Right lobe of liver (tissue), 6 donors: Measurements from ENCODE around the gene SCN8A. TPM values are rescaled to one million over a fixed set of nuclear protein-coding genes. Genes with fewer than 3 reads are reported as not detected.

Experiments
- ATAC-seq, 4 donors: fragments of 200-7000 bp; cut with Tn5 transposase; one replicate each; pipeline ENCODE4 v1.9.1; 2020; ENCODE audit warnings: mild to moderate bottlenecking in 4 of 4, moderate library complexity in 4 of 4
- DNase-seq, 3 donors: peaks; one replicate each; pipeline ENCODE4 v3.0.0-alpha.2; 2020
- H3K27ac ChIP-seq, 3 donors: fragments of 200-600 bp; one replicate each; pipeline ENCODE4 v1.8.0; 2022
- H3K27me3 ChIP-seq, 2 donors: fragments of 200-600 bp; one replicate each; pipeline ENCODE4 v1.8.0; 2022
- H3K36me3 ChIP-seq, 4 donors: fragments of 200-600 bp; sonication (generic) in 1 of 4; one replicate each; pipeline versions ENCODE4 v1.5.1 to v1.8.0; 2017 to 2022; ENCODE audit warnings: control low read depth in 1 of 4
- H3K4me1 ChIP-seq, 4 donors: fragments of 200-600 bp; sonication (generic) in 1 of 4; one replicate each; pipeline versions ENCODE4 v1.5.1 to v1.8.0; 2017 to 2022; ENCODE audit warnings: control low read depth in 1 of 4
- H3K4me3 ChIP-seq, 3 donors: fragments of 200-600 bp; one replicate each; pipeline ENCODE4 v1.8.0; 2022
- H3K9me3 ChIP-seq, 4 donors: fragments of 200-600 bp; sonication (generic) in 1 of 4; one replicate each; pipeline versions ENCODE4 v1.5.1 to v1.8.0; 2017 to 2022; ENCODE audit warnings: control low read depth in 1 of 4
- POLR2A ChIP-seq: fragments of 450-650 bp; IDR thresholded peaks from one replicate; pipeline ENCODE4 v1.6.1; 2017; ENCODE audit warnings: antibody characterized with exemption, mild to moderate bottlenecking
- WGBS: methylation state at CpG from one replicate; pipeline ENCODE4 v1.1.6; 2018; ENCODE audit warnings: low coverage, low lambda C conversion rate; ENCODE audit not compliant: insufficient coverage; ENCODE audit errors: missing lambda C conversion rate; 5-methylcytosine and 5-hydroxymethylcytosine counted together
- intact Hi-C, 2 donors: fragments of 100-400 bp; cut with DNase I; formaldehyde crosslinking; loops; one replicate each; pipeline versions ENCODE4 v1.11.2 to v1.14.1; 2022
- total RNA-seq, 6 experiments: library from RNA; depleted of rRNA in 2 of 6; stranded (reverse); fragments of >200 nt in 2 of 6; fragmentation: NEBNext Ultra II Directional in 3 of 6; extraction: Animal tissue kit (Norgen Biotek cat#: 25700) in 3 of 6; gene quantifications; one replicate each; pipeline versions ENCODE4 v1.1.0 to v1.2.4, GENCODE V29; 2016 to 2023
- TF ChIP-seq, protein P1 (sequence below), 4 donors: fragments of 200-600 bp in 3 of 4; fragments of 450-650 bp in 1 of 4; IDR thresholded peaks; one replicate each; pipeline versions ENCODE4 v1.5.1 to v1.8.0; 2016 to 2022; ENCODE audit warnings: antibody characterized with exemption in 4 of 4, mild to moderate bottlenecking in 2 of 4
- donor health status: DM: no; HTN: yes; CAD: no.
- donor health status: DM: no; HTN: no; CAD: no.
- donor health status: DM: no; HTN: no; CAD: no.
- donor health status: DM: no; HTN: yes; CAD: no.
- donor health status: DM: no; HTN: yes; CAD: no.

SCN8A gene
- total RNA-seq, 6 experiments from 2014 or later: 1.7 to 5.6 (median 3.7) TPM

DNA sequence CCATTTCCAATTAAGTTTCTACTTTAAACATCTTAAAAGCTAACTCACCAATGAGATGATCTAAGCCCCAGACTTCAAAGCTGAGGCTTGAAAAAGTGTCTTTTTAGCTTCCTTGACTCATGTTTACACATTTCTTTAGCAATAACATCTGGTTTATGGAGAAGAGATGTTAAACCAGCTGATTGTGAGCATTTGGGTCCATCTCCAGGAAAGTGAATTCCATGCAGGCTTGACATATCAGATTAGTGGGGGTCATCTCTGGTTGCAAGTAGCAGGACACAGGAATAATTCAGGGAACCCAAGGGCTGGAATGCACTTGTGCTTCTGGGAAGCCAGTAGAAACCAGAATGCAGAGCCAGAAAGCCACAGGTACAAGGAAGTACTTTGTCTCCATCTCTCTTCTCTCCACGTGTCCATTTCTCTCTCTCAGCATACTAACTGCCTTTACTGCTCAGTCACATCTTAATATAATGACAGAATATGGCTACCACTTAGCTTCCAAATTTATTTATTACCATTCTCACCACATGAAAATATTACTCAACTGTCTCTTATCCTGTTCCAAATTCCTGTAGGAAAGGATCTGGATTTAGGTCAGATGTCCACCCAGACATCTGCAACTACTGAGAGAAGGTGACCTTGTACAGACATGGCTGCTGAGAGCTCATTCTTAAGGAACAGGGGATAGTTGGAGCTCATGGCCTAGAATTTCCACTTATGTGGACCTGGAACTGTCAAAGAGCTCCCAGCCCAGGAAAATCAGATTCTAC, 104.4 kb downstream of the SCN8A start:
- H3K4me3 ChIP-seq: no peak overlapping the region
- ATAC-seq: no peak
- H3K4me1 ChIP-seq: no peaks in the 10 kb centered on the region
- no peak overlapping the region for H3K27ac ChIP-seq
- H3K36me3 ChIP-seq: no peaks in the 10 kb centered on the region
- H3K27me3 ChIP-seq: no peaks in the 10 kb centered on the region
- intact Hi-C loops: no loop called here
- H3K9me3 ChIP-seq: no peaks in the 10 kb centered on the region
- 80% methylated on average over 1 of the region's 1 CpG for WGBS
- DNase-seq: no peak
- TF ChIP-seq, protein P1, sequence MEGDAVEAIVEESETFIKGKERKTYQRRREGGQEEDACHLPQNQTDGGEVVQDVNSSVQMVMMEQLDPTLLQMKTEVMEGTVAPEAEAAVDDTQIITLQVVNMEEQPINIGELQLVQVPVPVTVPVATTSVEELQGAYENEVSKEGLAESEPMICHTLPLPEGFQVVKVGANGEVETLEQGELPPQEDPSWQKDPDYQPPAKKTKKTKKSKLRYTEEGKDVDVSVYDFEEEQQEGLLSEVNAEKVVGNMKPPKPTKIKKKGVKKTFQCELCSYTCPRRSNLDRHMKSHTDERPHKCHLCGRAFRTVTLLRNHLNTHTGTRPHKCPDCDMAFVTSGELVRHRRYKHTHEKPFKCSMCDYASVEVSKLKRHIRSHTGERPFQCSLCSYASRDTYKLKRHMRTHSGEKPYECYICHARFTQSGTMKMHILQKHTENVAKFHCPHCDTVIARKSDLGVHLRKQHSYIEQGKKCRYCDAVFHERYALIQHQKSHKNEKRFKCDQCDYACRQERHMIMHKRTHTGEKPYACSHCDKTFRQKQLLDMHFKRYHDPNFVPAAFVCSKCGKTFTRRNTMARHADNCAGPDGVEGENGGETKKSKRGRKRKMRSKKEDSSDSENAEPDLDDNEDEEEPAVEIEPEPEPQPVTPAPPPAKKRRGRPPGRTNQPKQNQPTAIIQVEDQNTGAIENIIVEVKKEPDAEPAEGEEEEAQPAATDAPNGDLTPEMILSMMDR (IDR thresholded peaks at IDR 0.05): no peak
- TF ChIP-seq POLR2A: no peak

DNA sequence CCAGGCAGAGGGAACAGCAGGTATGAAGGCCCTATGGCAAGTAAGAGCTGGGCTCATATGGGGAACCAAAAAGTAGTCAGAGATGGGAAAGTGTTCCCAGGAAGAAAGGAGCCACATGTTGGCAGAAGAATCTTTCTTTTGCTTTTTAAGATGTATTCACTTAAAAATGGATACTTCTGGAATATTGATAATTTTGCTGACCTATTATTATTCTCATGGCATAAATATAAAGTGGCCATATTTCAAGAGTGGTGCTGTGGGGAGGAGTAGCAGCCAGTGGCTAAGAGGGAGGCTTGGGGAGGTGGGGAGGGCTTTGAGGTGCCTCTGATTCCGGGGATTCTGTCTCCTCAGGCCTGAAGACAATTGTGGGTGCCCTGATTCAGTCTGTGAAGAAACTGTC, 108.2 kb downstream of the SCN8A start:
- Histone ChIP-seq H3K27ac (no peak overlapping the region), H3K4me3 (no peak overlapping the region), H3K36me3 (no peaks in the 10 kb centered on the region), H3K27me3 (no peaks in the 10 kb centered on the region), H3K4me1 (no peaks in the 10 kb centered on the region), H3K9me3 (no peaks in the 10 kb centered on the region)
- intact Hi-C loops: no loop called here
- TF ChIP-seq, protein P1 (IDR thresholded peaks at IDR 0.05): no peak
- TF ChIP-seq POLR2A: no peak
- DNase-seq (no peak), ATAC-seq (no peak)
- 100% methylated on average over 1 of the region's 1 CpG for WGBS

DNA sequence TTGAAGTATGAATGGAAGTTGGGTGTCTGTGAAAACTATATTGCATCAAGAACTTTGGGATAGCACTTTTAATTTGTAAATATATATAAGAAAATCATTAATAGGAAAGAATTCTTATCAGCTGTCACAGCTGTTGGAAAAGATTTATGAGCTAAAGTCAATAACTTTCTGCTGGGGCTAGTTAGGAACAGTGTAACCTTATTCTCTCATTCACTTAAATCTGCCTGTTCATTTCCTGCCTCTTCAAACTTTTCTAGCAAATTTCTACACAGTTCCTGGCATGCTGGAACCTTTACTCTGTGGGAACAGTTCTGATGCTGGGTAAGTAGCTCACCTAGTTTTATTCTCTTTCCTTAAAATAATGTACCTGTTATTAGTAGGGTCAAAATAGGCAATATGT, 109.9 kb downstream of the SCN8A start:
- intact Hi-C loops: no loop called here
- TF ChIP-seq, protein P1 (IDR thresholded peaks at IDR 0.05): no peak
- TF ChIP-seq POLR2A: no peak
- H3K27me3 ChIP-seq: no peaks in the 10 kb centered on the region
- ATAC-seq (no peak), DNase-seq (no peak)
- no peaks in the 10 kb centered on the region for H3K9me3 ChIP-seq
- H3K36me3 ChIP-seq: peaks cover 0 to 1% (median 0%) of the 10 kb centered on the region in 4 donors
- H3K4me3 ChIP-seq: no peak overlapping the region
- H3K4me1 ChIP-seq: no peaks in the 10 kb centered on the region
- no peak overlapping the region for H3K27ac ChIP-seq

DNA sequence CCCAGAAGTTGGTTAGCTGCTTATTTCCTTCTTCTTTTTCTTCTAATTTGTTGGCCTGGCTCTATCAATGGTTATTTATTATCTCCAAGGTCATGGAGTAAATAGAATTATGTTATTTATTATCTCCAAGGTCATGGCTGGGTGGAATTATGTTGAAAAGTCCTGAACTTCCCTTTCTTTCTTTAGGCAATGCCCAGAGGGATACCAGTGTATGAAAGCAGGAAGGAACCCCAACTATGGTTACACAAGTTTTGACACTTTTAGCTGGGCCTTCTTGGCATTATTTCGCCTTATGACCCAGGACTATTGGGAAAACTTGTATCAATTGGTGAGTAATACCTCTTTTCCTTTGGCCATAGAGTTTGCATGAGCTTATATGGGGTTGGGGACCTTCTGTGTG, 111.6 kb downstream of the SCN8A start:
- Histone ChIP-seq H3K4me3 (no peak overlapping the region), H3K27ac (no peak overlapping the region), H3K9me3 (no peaks in the 10 kb centered on the region), H3K27me3 (no peaks in the 10 kb centered on the region), H3K36me3 (peaks cover 0 to 5% (median 0%) of the 10 kb centered on the region in 4 donors), H3K4me1 (no peaks in the 10 kb centered on the region)
- DNase-seq (no peak), ATAC-seq (no peak)
- TF ChIP-seq, protein P1 (IDR thresholded peaks at IDR 0.05): no peak
- TF ChIP-seq POLR2A: no peak
- 83% methylated on average over 1 of the region's 1 CpG for WGBS
- intact Hi-C loops: no loop called here
